Activated CD4-positive, alpha-beta T cell treated with anti-CD3 and anti-CD28 coated beads for 36 hours (primary cell): ENCODE results near the gene RTN4IP1. TPM values are rescaled to one million over a fixed set of nuclear protein-coding genes. Genes with fewer than 3 reads are reported as not detected.
"Not testable (repeated sequence)": the region's sequence is repeated elsewhere in the genome, so short reads cannot be mapped to it uniquely, and the experiment has no call there.

Experiments
- ATAC-seq: fragments of 200-7000 bp; cut with Tn5 transposase; one replicate; pipeline ENCODE4 v1.10.0; 2021; ENCODE audit warnings: mild to moderate bottlenecking, moderate library complexity
- CTCF ChIA-PET: fragments of 350-600 bp; sonication (Branson Sonifier 250); formaldehyde crosslinking; loops from one replicate; lab custom pipeline; 2021; ENCODE audit warnings: antibody characterized with exemption; lab: Charles Lee
- POLR2A ChIA-PET: fragments of 350-600 bp; sonication (Branson Sonifier 250); formaldehyde crosslinking; loops from one replicate; lab custom pipeline; 2021; ENCODE audit warnings: antibody characterized with exemption, inconsistent platforms; lab: Charles Lee
- DNase-seq: peaks from one replicate; pipeline ENCODE4 v3.0.0-alpha.2; 2020
- H3K27ac Mint-ChIP-seq: one replicate; pipeline ENCODE4 v1.8.0; 2021; ENCODE audit warnings: mixed read lengths
- H3K27me3 Mint-ChIP-seq: one replicate; pipeline ENCODE4 v1.8.0; 2021; ENCODE audit warnings: mixed read lengths
- H3K36me3 Mint-ChIP-seq: one replicate; pipeline ENCODE4 v1.8.0; 2021; ENCODE audit warnings: low read depth, mixed read lengths
- H3K4me1 Mint-ChIP-seq: one replicate; pipeline ENCODE4 v1.8.0; 2021; ENCODE audit warnings: mixed read lengths
- H3K4me3 Mint-ChIP-seq: one replicate; pipeline ENCODE4 v1.8.0; 2021; ENCODE audit warnings: mild to moderate bottlenecking, moderate library complexity, mixed read lengths
- H3K9me3 Mint-ChIP-seq: one replicate; pipeline ENCODE4 v1.8.0; 2021; ENCODE audit warnings: low read depth, mixed read lengths
- intact Hi-C, 2 experiments: fragments of 100-400 bp; cut with DNase I in 1 of 2; cut with micrococcal nuclease in 1 of 2; formaldehyde crosslinking; loops; one replicate each; pipeline versions ENCODE4 v1.14.2 to v1.15.1; 2022 to 2024; cut with DNase I, micrococcal nuclease
- total RNA-seq, 2 experiments: library from RNA; stranded (reverse); gene quantifications; one replicate each; pipeline ENCODE4 v1.2.3, GENCODE V29; 2021

Gene RTN4IP1
- total RNA-seq, 2 experiments from 2014 or later = 4.8 to 9.3 TPM

DNA sequence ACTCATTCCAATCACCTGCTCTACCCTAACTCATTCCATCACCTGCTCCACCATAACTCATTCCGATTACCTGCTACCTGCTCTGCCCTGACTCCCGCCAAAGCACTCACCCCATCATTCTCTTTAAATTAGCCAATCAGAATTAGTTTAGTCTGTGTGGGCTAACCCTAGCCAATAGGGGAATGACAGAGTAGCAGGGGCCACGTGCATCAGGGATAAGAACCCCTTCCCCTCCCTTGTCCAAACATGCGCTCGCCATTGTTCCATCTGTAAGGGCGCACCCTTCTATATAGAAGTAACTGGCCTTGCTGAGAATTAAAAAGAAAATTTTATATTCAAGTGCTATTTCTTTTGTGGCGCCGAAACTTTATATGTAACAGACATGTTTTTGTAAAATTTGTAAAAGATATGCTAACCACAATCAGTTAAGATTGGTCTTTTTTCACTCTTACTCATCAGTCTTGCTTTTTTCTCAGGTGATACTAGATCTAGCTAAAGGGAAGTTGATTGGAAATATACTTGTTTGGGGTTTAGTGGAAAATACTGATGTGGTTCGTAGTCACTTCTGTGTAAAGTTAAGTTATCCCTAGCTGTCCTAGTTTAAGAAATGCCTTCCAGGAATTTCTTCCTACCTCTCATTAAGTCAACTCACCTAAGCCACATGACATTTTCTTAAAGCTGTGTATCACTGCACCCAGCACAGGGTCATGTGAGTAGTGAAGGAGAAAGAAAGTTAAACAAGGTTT lies 16.5 kb downstream of the RTN4IP1 start:
- peaks cover 8% of the 10 kb centered on the region for H3K36me3 Mint-ChIP-seq
- peak; percentile 55 for ATAC-seq
- peaks cover 17% of the 10 kb centered on the region for H3K4me1 Mint-ChIP-seq
- H3K4me3 Mint-ChIP-seq = no peak overlapping the region
- no peak overlapping the region for H3K27ac Mint-ChIP-seq
- no peak for DNase-seq
- H3K27me3 Mint-ChIP-seq = no peaks in the 10 kb centered on the region
- ChIA-PET POLR2A (no interaction called here), CTCF (interaction anchor here (0.7 to 1.5 kb wide), 2 partner anchors 41 to 46 kb away, joined by 3 to 4 read pairs; no protein-coding TSS in a partner anchor)
- intact Hi-C loops = loop anchor here in 1 of 2 experiments (1.0 kb wide), 1 partner anchor 16 kb away; the partner anchor contains the start of genes QRSL1 and RTN4IP1
- H3K9me3 Mint-ChIP-seq = no peaks in the 10 kb centered on the region

DNA sequence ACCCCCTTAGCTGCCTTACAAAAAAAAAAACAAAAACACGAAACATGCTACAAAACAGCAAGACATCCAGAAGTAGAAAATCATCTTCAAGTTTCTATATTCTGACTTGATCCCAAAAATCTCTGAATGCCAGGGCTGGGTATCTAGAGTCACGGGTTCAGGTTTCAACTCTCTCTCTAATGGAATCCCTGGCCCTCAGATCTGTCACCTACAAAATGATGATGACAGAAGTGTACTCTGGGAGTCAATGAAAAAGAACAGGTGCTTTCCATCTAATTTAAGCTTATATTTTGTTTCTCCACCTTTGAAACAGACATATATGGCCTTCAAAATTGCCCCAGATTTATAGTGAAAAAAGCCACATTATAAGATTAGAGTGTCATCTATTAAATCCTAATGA lies 18.3 kb downstream of the RTN4IP1 start:
- no peak for DNase-seq
- Mint-ChIP-seq H3K27me3 (no peaks in the 10 kb centered on the region), H3K4me1 (peaks cover 17% of the 10 kb centered on the region), H3K27ac (no peak overlapping the region), H3K9me3 (no peaks in the 10 kb centered on the region), H3K36me3 (peaks cover 9% of the 10 kb centered on the region), H3K4me3 (no peak overlapping the region)
- ChIA-PET POLR2A (no interaction called here), CTCF (interaction anchor here (0.7 to 1.5 kb wide), 4 partner anchors 11 to 166 kb away, joined by 3 to 4 read pairs (median 4); no protein-coding TSS in a partner anchor)
- no peak for ATAC-seq
- intact Hi-C loops = no loop called here

DNA sequence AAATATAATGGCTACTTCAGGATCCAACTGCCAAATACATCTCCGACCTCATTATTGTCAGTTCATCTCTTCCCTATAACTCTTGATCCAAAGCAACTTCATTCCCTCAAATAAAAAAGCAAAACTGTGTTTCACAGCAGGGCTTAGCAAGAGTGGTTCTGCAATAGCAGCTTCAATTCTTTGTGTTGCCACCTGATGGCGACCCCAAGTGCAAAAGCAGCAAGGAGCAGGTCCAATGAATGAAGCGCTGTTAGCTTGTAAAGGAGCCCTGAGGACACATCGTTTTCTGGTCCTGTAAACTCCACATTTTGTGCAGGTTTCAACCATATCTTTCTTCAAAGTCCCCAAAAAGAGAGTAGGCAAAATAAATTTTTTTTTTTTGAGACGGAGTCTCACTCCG lies 19.6 kb downstream of the RTN4IP1 start:
- Mint-ChIP-seq H3K4me3 (no peak overlapping the region), H3K27me3 (no peaks in the 10 kb centered on the region), H3K36me3 (peaks cover 7% of the 10 kb centered on the region), H3K9me3 (no peaks in the 10 kb centered on the region), H3K4me1 (peaks cover 17% of the 10 kb centered on the region), H3K27ac (no peak overlapping the region)
- ATAC-seq (peak; percentile 52), DNase-seq (peak; percentile 47)
- intact Hi-C loops = no loop called here
- ChIA-PET CTCF (interaction anchor here (0.7 to 1.5 kb wide), 9 partner anchors 9 to 1093 kb away, joined by 3 to 7 read pairs (median 4); no protein-coding TSS in a partner anchor), POLR2A (no interaction called here)

DNA sequence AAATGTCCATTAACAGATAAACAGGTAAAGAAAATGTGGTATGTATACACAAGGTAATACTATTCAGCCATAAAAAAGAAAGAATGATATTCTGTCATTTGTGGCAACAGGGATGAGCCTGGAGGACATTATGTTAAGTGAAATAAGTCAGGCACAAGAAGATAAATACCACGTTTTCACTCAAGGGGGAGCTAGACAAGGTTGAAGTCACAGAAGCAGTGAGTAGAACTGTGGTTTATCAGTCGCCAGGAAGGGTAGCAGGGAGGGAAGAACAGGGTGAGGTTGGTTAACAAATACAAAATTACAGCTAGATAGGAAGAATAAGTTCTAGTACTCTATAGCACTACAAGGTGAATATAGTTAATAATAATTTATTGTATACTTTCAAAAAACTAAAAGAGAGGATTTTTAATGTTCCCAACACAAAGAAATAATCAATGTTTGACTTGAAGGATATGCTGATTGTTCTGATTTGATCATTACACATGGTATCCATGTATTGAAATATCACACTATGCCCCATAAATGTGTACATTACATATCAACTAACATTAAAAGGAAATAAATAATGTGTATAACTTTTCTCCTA lies 21.1 kb downstream of the RTN4IP1 start:
- intact Hi-C loops = loop anchor here (1.0 kb wide), 2 partner anchors 21 to 371 kb away; partner anchors contain the start of genes QRSL1 (in 1 of the 2) and RTN4IP1 (in 1 of the 2)
- Mint-ChIP-seq H3K27ac (no peak overlapping the region), H3K27me3 (no peaks in the 10 kb centered on the region), H3K36me3 (peaks cover 6% of the 10 kb centered on the region), H3K4me3 (no peak overlapping the region), H3K9me3 (no peaks in the 10 kb centered on the region), H3K4me1 (peaks cover 8% of the 10 kb centered on the region)
- ATAC-seq (peak; percentile 86), DNase-seq (peak; percentile 19)
- ChIA-PET CTCF (interaction anchor here (0.6 to 1.5 kb wide), 12 partner anchors 9 to 405 kb away, joined by 3 to 8 read pairs (median 4); no protein-coding TSS in a partner anchor), POLR2A (no interaction called here)

DNA sequence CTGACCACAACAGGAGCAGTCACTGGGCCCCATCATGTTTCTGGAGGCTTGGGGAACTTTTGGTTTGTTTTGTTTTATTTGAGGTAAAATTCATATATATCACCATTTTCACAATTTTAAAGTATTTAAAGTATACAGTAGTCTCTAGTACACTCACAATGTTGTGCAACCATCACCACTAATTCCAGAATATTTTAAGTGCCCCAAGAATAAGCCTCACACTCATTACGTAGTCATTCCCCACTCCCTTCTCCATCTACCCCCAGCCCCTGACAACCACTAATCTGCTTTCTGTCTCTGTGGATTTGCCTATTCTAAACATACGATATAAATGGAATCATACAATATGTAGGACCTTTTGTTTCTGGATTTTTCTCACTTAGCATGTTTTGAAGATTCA lies 29.0 kb downstream of the RTN4IP1 start:
- Mint-ChIP-seq H3K4me1 (no peaks in the 10 kb centered on the region), H3K27me3 (no peaks in the 10 kb centered on the region), H3K36me3 (peaks cover 8% of the 10 kb centered on the region), H3K9me3 (no peaks in the 10 kb centered on the region), H3K27ac (no peak overlapping the region), H3K4me3 (no peak overlapping the region)
- intact Hi-C loops = no loop called here
- DNase-seq (no peak), ATAC-seq (no peak)
- ChIA-PET POLR2A (no interaction called here), CTCF (no interaction called here)

DNA sequence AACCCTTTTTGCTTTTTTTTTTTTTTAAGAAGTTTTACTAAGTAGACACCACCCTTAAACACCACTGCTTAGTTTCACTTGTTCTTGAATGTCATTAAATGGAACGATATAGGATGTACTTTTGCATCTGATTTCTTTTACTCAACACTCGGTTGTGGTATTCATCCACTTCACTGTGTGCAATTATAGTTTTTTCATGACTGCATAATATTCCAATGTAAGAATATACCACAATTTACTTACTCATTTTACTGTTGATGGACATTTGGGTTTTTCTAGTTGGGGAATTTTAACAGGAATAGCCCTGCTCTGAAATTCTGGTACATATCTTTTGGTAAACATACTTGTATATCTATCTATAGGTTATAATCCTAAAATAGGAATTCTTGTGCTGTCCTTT lies 29.9 kb downstream of the RTN4IP1 start:
- DNase-seq = no peak
- Mint-ChIP-seq H3K4me3 (no peak overlapping the region), H3K9me3 (no peaks in the 10 kb centered on the region), H3K27me3 (no peaks in the 10 kb centered on the region), H3K27ac (no peak overlapping the region), H3K36me3 (peaks cover 8% of the 10 kb centered on the region), H3K4me1 (no peaks in the 10 kb centered on the region)
- ChIA-PET CTCF (interaction anchor here (1.0 kb wide), 1 partner anchor 398 kb away, joined by 3 read pairs; no protein-coding TSS in a partner anchor), POLR2A (no interaction called here)
- intact Hi-C loops = no loop called here
- ATAC-seq = no peak

DNA sequence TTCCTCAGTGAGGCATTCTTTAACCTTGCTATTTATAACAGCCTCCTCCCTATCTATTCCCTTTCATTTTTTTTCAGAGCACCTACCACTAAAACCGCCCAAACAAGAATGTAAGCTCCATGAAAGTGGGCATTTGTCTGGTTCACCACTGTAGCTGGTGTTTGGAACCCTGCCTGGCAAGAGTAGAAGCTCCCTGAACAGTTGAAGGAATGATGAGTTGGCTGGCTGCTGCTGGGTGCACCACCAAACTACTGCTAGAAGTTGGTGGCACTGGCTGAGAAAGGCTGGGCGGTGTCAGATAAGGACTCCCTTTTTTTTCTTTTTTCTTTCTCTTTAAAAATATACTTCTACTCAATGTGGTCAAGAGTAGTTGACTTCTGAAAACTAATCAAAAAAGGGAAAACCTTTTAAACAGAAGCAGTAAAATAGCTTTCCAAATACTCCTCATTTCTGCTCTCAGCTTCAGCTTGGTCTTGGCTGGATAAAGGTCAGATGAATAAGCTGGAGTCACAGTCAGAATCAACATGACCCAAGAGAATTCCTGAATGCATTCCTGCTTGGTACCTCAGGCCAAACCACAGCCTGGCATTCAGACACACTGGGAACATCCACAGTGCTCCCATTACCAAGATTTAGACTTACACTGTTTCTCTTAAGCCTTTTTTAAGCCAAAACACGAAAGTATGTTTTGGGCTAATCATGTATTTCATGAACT lies 38.0 kb downstream of the RTN4IP1 start:
- no peak overlapping the region for H3K4me3 Mint-ChIP-seq
- H3K27me3 Mint-ChIP-seq = no peaks in the 10 kb centered on the region
- H3K9me3 Mint-ChIP-seq = no peaks in the 10 kb centered on the region
- DNase-seq (no peak), ATAC-seq (no peak)
- intact Hi-C loops = no loop called here
- POLR2A ChIA-PET = no interaction called here
- CTCF ChIA-PET = interaction anchor here (0.6 to 0.9 kb wide), 3 partner anchors 10 to 393 kb away, joined by 3 to 4 read pairs (median 3); no protein-coding TSS in a partner anchor
- H3K4me1 Mint-ChIP-seq = no peaks in the 10 kb centered on the region
- H3K36me3 Mint-ChIP-seq = peaks cover 11% of the 10 kb centered on the region
- no peak overlapping the region for H3K27ac Mint-ChIP-seq

DNA sequence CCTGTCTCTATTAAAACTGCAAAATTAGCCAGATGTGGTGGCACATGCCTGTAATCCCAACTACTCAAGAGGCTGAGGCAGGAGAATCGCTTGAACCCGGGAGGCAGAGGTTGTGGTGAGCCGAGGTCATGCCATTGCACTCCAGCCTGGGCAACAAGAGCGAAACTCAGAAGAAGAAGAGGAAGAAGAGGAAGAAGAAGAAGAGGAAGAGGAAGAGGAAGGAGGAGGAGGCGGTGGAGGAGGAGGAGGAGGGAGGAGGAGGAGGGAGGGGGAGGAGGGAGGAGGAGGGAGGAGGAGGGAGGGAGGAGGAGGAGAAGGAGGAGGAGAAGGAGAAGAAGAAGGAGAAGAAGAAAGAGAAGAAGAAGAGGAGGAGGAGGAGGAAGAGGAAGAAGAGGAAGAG lies 40.4 kb downstream of the RTN4IP1 start:
- CTCF ChIA-PET, DNase-seq, intact Hi-C loops, POLR2A ChIA-PET, H3K4me3 Mint-ChIP-seq, ATAC-seq, H3K9me3 Mint-ChIP-seq, H3K27ac Mint-ChIP-seq, H3K27me3 Mint-ChIP-seq, H3K4me1 Mint-ChIP-seq: not testable (repeated sequence)
- H3K36me3 Mint-ChIP-seq = peaks cover 15% of the 10 kb centered on the region

DNA sequence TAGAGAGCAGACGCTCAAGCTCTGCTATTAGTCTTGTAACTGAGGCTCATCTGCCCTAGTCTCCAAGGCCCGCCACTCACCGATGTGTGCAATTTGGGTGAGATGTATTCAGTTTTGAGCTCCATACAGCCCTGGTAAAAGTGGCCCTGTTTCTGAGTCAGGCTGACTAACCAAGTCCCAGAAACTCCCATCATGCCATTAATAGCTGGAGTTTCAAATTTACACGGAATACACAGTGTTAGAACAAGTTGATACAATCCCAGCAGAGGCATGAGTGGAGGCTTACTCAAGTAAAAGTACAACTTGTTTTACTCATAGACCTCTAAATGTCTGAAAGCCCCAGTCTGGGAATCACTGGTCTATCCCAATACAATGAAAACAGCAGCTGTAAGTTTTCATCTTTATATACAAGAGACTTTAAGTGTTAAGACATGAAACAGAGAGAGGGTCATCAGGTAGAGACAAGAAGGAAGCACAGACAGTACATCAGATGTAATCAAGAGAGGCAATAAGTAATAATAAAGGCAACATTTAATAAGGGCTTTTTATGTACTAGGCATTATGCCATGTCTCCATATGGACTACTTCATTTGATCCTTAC lies 42.4 kb downstream of the RTN4IP1 start:
- no peak overlapping the region for H3K4me3 Mint-ChIP-seq
- H3K36me3 Mint-ChIP-seq = peaks cover 13% of the 10 kb centered on the region
- no peaks in the 10 kb centered on the region for H3K27me3 Mint-ChIP-seq
- H3K27ac Mint-ChIP-seq = no peak overlapping the region
- intact Hi-C loops = no loop called here
- no peaks in the 10 kb centered on the region for H3K4me1 Mint-ChIP-seq
- POLR2A ChIA-PET = no interaction called here
- H3K9me3 Mint-ChIP-seq = no peaks in the 10 kb centered on the region
- DNase-seq (no peak), ATAC-seq (peak; percentile 42)
- CTCF ChIA-PET = interaction anchor here (3.2 kb wide), 1 partner anchor 143 kb away, joined by 15 read pairs; no protein-coding TSS in a partner anchor

DNA sequence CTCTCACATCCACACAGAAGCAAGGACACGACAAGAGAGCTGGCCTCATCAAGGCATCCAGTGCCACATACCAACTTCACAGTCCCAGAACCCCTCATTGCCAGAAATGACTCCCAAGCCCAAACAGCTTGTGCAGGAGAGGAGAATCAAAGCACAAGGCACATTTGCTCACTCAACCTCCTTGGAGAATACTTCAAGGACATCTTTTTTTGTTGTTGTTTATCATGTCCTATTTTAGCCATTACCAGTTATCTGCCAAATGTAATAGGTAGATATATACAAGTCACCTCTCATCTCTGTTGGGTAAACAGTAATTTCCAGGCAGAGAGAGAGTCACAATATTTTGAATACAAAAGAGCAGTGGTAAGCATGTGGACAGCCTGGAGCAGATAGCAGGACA lies 47.8 kb downstream of the RTN4IP1 start:
- Mint-ChIP-seq H3K27me3 (no peaks in the 10 kb centered on the region), H3K9me3 (no peaks in the 10 kb centered on the region), H3K4me1 (no peaks in the 10 kb centered on the region), H3K27ac (no peak overlapping the region), H3K36me3 (peaks cover 8% of the 10 kb centered on the region), H3K4me3 (no peak overlapping the region)
- DNase-seq (no peak), ATAC-seq (no peak)
- CTCF ChIA-PET = interaction anchor here (1.0 kb wide), 1 partner anchor 10 kb away, joined by 4 read pairs; no protein-coding TSS in a partner anchor
- POLR2A ChIA-PET = no interaction called here
- intact Hi-C loops = no loop called here

DNA sequence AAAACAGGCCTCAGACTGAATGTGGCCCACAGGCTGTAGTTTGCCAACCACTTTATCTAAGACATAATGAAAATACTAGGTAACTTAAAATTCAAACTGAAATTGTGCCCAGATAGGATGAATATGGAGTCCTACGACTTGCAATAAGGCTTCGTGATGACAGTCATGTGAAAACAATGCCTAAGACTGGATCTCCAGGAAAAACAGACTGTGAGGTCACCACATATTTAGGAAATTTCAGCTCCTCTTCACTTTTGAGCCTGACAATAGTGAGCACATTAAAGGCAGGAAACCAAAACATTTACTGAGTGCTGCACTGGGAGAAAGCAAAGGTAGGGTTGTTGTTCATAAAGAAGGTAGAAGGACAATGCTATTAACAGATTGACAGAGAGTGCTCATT lies 50.0 kb downstream of the RTN4IP1 start:
- ATAC-seq (no peak), DNase-seq (no peak)
- Mint-ChIP-seq H3K9me3 (no peaks in the 10 kb centered on the region), H3K4me1 (no peaks in the 10 kb centered on the region), H3K36me3 (peaks cover 4% of the 10 kb centered on the region), H3K27me3 (no peaks in the 10 kb centered on the region), H3K27ac (no peak overlapping the region), H3K4me3 (no peak overlapping the region)
- intact Hi-C loops = no loop called here
- ChIA-PET CTCF (interaction anchor here (0.6 kb wide), 1 partner anchor 400 kb away, joined by 4 read pairs; no protein-coding TSS in a partner anchor), POLR2A (no interaction called here)
